Heart left ventricle (tissue), 13 donors: ENCODE measurements around the gene KRI1.

Experiments used
- CTCF ChIP-seq, 12 donors: fragments of 200-600 bp; sonication (generic) in 4 of 12; IDR thresholded peaks; one replicate each; pipeline versions ENCODE4 v1.5.0 to v1.8.0; 2018 to 2022; ENCODE audit warnings: antibody characterized with exemption in 12 of 12, mild to moderate bottlenecking in 5 of 12
- POLR2A ChIP-seq, 2 donors: fragments of 450-650 bp; IDR thresholded peaks; one replicate each; pipeline ENCODE4 v1.6.1; 2017; ENCODE audit warnings: antibody characterized with exemption in 2 of 2, mild to moderate bottlenecking in 2 of 2, moderate library complexity in 2 of 2
- donor health status: ischemic (EF 13 %, LVEDD 7.1; RV severe dilation, severe dysfunction).
- donor health status: DM: no; HTN: yes; CAD: no.
- donor health status: DM: no; HTN: no; CAD: no.
- donor health status: ischemic (EF 25% LVEDD 6.9; RV normal size, moderate dysfunction).
- donor health status: ischemic (EF 25% LVEDD 5.7; RV mildly dilated, moderate dysfunction).
- donor health status: ischemic (EF 35%, LVEDD 5.7; RV mildly dilated, moderate dysfunction).
- donor health status: nonischemic (EF 11% LVEDD 7.7; RV severe dilation, severe dysfunction).
- donor health status: DM: yes; HTN: yes; CAD: no.
- donor health status: PGD.
- donor health status: ischemic (EF 29% LVEDD 5.4; RV normal size, mild dysfunction).
- donor health status: nonischemic (EF 23%, LVEDD 6.1; RV moderate dilation, normal function).

GRCh38 chr19:10580979-10581631 is 15.3 kb upstream of the KRI1 start:
- peak; percentile 94 to 99 (median 98) for TF ChIP-seq CTCF (IDR thresholded peaks at IDR 0.05)
- TF ChIP-seq POLR2A (IDR thresholded peaks at IDR 0.05), result no peak
